ENCODE results near the gene EFCAB6. TPM values are rescaled to one million over a fixed set of nuclear protein-coding genes. Genes with fewer than 3 reads are reported as not detected.

EFCAB6 gene
- total and polyA plus RNA-seq, 10 of the 15 experiments (the other 5 are each of a cell fraction or from before 2014, with no cell fraction given): 0.05 to 0.42 (median 0.19) TPM

GRCh38 chr22:43835166-43835565 lies 23.1 kb upstream of the EFCAB6 start:
- POLR2A ChIA-PET: no interaction called here

GRCh38 chr22:43833286-43834240 lies 21.5 kb upstream of the EFCAB6 start:
- in situ Hi-C loops (cut with MboI): no loop called here
- Histone ChIP-seq H3K79me2 (ENCODE audit: control insufficient read depth, insufficient read depth, low read length) (no peaks in the 10 kb centered on the region), H3K4me3 (no peak overlapping the region), H3K27ac (ENCODE audit: control insufficient read depth, insufficient read depth) (no peak overlapping the region), H2AFZ (ENCODE audit: control insufficient read depth, low read depth, low read length) (no peak overlapping the region), H3K9ac (ENCODE audit: control insufficient read depth, insufficient read depth, low read length) (no peak overlapping the region), H3K9me3 (replicated peaks; ENCODE audit: control insufficient read depth, insufficient read depth, low read length) (no peaks in the 10 kb centered on the region), H3K27me3 (replicated peaks in 1 of 2; ENCODE audit: control insufficient read depth in 2 of 2, insufficient read depth in 2 of 2, low read length in 1 of 2) (no peaks in the 10 kb centered on the region; a peak in 1 of 4 replicates), H3K4me1 (ENCODE audit: control insufficient read depth, insufficient read depth, low read length) (no peaks in the 10 kb centered on the region), H3K36me3 (ENCODE audit: control insufficient read depth in 2 of 2, insufficient read depth in 2 of 2, low read length in 1 of 2) (no peaks in the 10 kb centered on the region), H3K4me2 (ENCODE audit: control insufficient read depth, insufficient read depth) (no peak overlapping the region), H4K20me1 (ENCODE audit: control insufficient read depth, insufficient read depth) (no peaks in the 10 kb centered on the region)
- ATAC-seq (no peak), FAIRE-seq (no peak), DNase-seq (ENCODE audit: low read depth, low spot score) (no peak)
- intact Hi-C loops (cut with micrococcal nuclease; ENCODE audit: unreplicated experiment): no loop called here
- ChIA-PET SMC1A (ENCODE audit: uncharacterized antibody, unreplicated experiment) (no interaction called here), POLR2A (no interaction called here), CTCF (no interaction called here), RAD21 (ENCODE audit: unreplicated experiment) (no interaction called here)
- WGBS (ENCODE audit: insufficient coverage, insufficient replicate concordance, low lambda C conversion rate, missing lambda C conversion rate): 54% methylated on average over 33 of the region's 36 CpGs
- BruUV-seq (replicated peaks): no TSS peak
- TF ChIP-seq NFIC (IDR thresholded peaks at IDR 0.05; ENCODE audit: low read depth, low read length): no peak
- TF ChIP-seq SUZ12 (IDR thresholded peaks at IDR 0.05; ENCODE audit: unreplicated experiment): no peak

More at GRCh38 chr22:43835166-43835565, 23.1 kb upstream of the EFCAB6 start:
- H3K9ac ChIP-seq (ENCODE audit: control insufficient read depth, insufficient read depth, low read length): no peak overlapping the region
- ChIA-PET CTCF (interaction anchor here (1.1 kb wide), 1 partner anchor 17 kb away, joined by 3 read pairs; no protein-coding TSS in a partner anchor), RAD21 (ENCODE audit: unreplicated experiment) (no interaction called here), SMC1A (ENCODE audit: uncharacterized antibody, unreplicated experiment) (no interaction called here)
- H3K27me3 ChIP-seq (replicated peaks in 1 of 2; ENCODE audit: control insufficient read depth in 2 of 2, insufficient read depth in 2 of 2, low read length in 1 of 2): no peaks in the 10 kb centered on the region; a peak in 1 of 4 replicates
- ATAC-seq: no peak
- in situ Hi-C loops (cut with MboI) (no loop called here), intact Hi-C loops (cut with micrococcal nuclease; ENCODE audit: unreplicated experiment) (no loop called here)
- H3K4me2 ChIP-seq (ENCODE audit: control insufficient read depth, insufficient read depth): no peak overlapping the region
- H3K27ac ChIP-seq (ENCODE audit: control insufficient read depth, insufficient read depth): no peak overlapping the region
- 35% methylated on average over 12 of the region's 12 CpGs for WGBS (ENCODE audit: insufficient coverage, insufficient replicate concordance, low lambda C conversion rate, missing lambda C conversion rate)
- no peaks in the 10 kb centered on the region for H3K9me3 ChIP-seq (replicated peaks; ENCODE audit: control insufficient read depth, insufficient read depth, low read length)
- H2AFZ ChIP-seq (ENCODE audit: control insufficient read depth, low read depth, low read length): no peak overlapping the region
- FAIRE-seq: no peak
- no peaks in the 10 kb centered on the region for H3K4me1 ChIP-seq (ENCODE audit: control insufficient read depth, insufficient read depth, low read length)
- no peak overlapping the region for H3K4me3 ChIP-seq
- no peaks in the 10 kb centered on the region for H3K36me3 ChIP-seq (ENCODE audit: control insufficient read depth in 2 of 2, insufficient read depth in 2 of 2, low read length in 1 of 2)
- DNase-seq (ENCODE audit: low read depth, low spot score): no peak
- TF ChIP-seq IKZF1 (conservative IDR thresholded peaks at IDR 0.05): no peak
- no peak for TF ChIP-seq NFXL1 (IDR thresholded peaks at IDR 0.05; ENCODE audit: borderline replicate concordance)
- no peak for TF ChIP-seq FOXK2 (IDR thresholded peaks at IDR 0.05)
- no peak for TF ChIP-seq ATF7 (IDR thresholded peaks at IDR 0.05; ENCODE audit: low read depth)
- TF ChIP-seq MAX (IDR thresholded peaks at IDR 0.05; ENCODE audit: low read depth, low read length): no peak
- TF ChIP-seq TARDBP (IDR thresholded peaks at IDR 0.05; ENCODE audit: borderline replicate concordance): no peak
- TF ChIP-seq TCF12 (IDR thresholded peaks at IDR 0.05; ENCODE audit: low read depth, low read length): no peak
- no TSS peak for BruUV-seq (replicated peaks)
- H4K20me1 ChIP-seq (ENCODE audit: control insufficient read depth, insufficient read depth): no peaks in the 10 kb centered on the region
- no peaks in the 10 kb centered on the region for H3K79me2 ChIP-seq (ENCODE audit: control insufficient read depth, insufficient read depth, low read length)

All from GM12878 (cell line).